ENCODE data around the gene DOCK6. TPM values are rescaled to one million over a fixed set of nuclear protein-coding genes. Genes with fewer than 3 reads are reported as not detected.

DOCK6 gene
- total and polyA plus RNA-seq, 2 of the 13 experiments (the other 11 are each of a cell fraction or from before 2014, with no cell fraction given): 5.4 to 38.1 TPM

DNA sequence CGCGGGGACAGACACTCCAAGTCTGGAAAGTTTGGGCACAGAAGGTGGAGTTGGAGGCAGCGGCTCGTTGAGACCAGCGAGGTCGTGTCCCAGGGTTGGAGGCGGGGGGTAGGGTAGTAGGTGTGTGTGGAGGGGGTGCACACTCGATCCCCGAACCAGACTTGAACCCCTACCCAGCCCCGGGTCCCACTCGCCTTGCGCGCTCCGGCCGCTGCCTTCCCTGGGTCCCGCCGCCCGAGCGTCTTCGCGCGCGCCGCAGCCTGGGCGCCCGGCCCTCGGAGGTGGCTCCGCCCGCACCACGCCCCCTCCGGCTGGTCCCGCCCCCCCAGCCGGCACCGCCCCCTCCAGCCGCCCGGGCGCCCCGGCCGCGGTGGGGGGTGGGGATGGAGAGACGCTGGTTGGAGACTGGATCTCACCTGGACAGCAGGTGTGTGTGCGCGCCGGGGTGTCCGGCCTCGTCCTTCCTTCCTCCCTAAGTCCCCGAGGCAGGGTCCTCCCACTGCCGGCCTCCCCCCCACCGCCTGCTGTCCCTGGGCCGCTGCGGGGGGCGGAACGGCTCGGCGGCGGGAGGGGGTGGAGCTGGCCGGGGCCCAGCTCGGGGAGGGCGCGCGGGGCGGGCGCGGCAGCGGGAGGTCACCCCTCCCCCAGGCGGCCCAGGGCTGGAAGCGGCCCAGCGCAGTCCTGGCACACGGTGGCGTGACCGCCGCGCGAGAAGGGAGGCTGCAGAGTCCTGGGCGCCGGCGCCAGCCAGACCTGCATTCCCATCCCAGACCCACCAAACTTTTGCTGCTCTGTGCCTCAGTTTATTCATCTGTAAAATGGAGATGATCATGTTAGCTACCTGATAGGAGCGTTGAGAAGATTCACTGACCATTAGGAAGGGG lies 64.8 kb downstream of the DOCK6 start, which contains the start of gene KANK2 (continued):
- TF ChIP-seq EP300 (IDR thresholded peaks at IDR 0.05; ENCODE audit: low read depth in 2 of 2, low read length in 2 of 2) (no peak; a peak in 1 of 4 replicates), EP300 (CRISPR knock-in tag; IDR thresholded peaks at IDR 0.05; ENCODE audit: borderline replicate concordance) (no peak), RARG (CRISPR knock-in tag; IDR thresholded peaks at IDR 0.05; ENCODE audit: low read depth) (no peak), ZNF264 (CRISPR knock-in tag; IDR thresholded peaks at IDR 0.05) (no peak), MED13 (CRISPR knock-in tag; IDR thresholded peaks at IDR 0.05) (no peak), ZNF563 (CRISPR knock-in tag; IDR thresholded peaks at IDR 0.05) (no peak), NR2F6 (IDR thresholded peaks at IDR 0.05) (no peak), NR2F6 (CRISPR knock-in tag; IDR thresholded peaks at IDR 0.05) (peak; percentile 73), ZNF234 (CRISPR knock-in tag; conservative IDR thresholded peaks at IDR 0.05) (0 out of 2 replicates have a peak, but pooled peaks have one; percentile 65), ZBTB42 (CRISPR knock-in tag; IDR thresholded peaks at IDR 0.05) (no peak), ZNF660 (CRISPR knock-in tag; IDR thresholded peaks at IDR 0.05; ENCODE audit: borderline replicate concordance, low read depth) (no peak), NONO (IDR thresholded peaks at IDR 0.05) (no peak), NONO (CRISPR knock-in tag; conservative IDR thresholded peaks at IDR 0.05) (peak; percentile 56), HHEX (CRISPR knock-in tag; IDR thresholded peaks at IDR 0.05) (no peak), ARNT (IDR thresholded peaks at IDR 0.05) (no peak), ZFP62 (CRISPR knock-in tag; IDR thresholded peaks at IDR 0.05) (no peak), CEBPG (CRISPR knock-in tag; IDR thresholded peaks at IDR 0.05) (no peak), ZNF496 (CRISPR knock-in tag; IDR thresholded peaks at IDR 0.05; ENCODE audit: insufficient replicate concordance) (no peak), RBFOX2 (IDR thresholded peaks at IDR 0.05; ENCODE audit: low read depth, low read length) (peak; percentile 54; the same call in 1 of the 2 replicates)
- TF ChIP-seq, protein P1, sequence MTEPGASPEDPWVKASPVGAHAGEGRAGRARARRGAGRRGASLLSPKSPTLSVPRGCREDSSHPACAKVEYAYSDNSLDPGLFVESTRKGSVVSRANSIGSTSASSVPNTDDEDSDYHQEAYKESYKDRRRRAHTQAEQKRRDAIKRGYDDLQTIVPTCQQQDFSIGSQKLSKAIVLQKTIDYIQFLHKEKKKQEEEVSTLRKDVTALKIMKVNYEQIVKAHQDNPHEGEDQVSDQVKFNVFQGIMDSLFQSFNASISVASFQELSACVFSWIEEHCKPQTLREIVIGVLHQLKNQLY (CRISPR knock-in tag; IDR thresholded peaks at IDR 0.05): no peak
- TF ChIP-seq, protein P2, sequence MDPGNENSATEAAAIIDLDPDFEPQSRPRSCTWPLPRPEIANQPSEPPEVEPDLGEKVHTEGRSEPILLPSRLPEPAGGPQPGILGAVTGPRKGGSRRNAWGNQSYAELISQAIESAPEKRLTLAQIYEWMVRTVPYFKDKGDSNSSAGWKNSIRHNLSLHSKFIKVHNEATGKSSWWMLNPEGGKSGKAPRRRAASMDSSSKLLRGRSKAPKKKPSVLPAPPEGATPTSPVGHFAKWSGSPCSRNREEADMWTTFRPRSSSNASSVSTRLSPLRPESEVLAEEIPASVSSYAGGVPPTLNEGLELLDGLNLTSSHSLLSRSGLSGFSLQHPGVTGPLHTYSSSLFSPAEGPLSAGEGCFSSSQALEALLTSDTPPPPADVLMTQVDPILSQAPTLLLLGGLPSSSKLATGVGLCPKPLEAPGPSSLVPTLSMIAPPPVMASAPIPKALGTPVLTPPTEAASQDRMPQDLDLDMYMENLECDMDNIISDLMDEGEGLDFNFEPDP (CRISPR knock-in tag; conservative IDR thresholded peaks at IDR 0.05): no peak
- TF ChIP-seq, protein P3, sequence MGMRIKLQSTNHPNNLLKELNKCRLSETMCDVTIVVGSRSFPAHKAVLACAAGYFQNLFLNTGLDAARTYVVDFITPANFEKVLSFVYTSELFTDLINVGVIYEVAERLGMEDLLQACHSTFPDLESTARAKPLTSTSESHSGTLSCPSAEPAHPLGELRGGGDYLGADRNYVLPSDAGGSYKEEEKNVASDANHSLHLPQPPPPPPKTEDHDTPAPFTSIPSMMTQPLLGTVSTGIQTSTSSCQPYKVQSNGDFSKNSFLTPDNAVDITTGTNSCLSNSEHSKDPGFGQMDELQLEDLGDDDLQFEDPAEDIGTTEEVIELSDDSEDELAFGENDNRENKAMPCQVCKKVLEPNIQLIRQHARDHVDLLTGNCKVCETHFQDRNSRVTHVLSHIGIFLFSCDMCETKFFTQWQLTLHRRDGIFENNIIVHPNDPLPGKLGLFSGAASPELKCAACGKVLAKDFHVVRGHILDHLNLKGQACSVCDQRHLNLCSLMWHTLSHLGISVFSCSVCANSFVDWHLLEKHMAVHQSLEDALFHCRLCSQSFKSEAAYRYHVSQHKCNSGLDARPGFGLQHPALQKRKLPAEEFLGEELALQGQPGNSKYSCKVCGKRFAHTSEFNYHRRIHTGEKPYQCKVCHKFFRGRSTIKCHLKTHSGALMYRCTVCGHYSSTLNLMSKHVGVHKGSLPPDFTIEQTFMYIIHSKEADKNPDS (CRISPR knock-in tag; IDR thresholded peaks at IDR 0.05): 0 out of 2 replicates have a peak, but pooled peaks have one; percentile 31
- TF ChIP-seq, protein P4, sequence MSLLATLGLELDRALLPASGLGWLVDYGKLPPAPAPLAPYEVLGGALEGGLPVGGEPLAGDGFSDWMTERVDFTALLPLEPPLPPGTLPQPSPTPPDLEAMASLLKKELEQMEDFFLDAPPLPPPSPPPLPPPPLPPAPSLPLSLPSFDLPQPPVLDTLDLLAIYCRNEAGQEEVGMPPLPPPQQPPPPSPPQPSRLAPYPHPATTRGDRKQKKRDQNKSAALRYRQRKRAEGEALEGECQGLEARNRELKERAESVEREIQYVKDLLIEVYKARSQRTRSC (CRISPR knock-in tag; IDR thresholded peaks at IDR 0.05; ENCODE audit: low read depth): no peak
- TF ChIP-seq, protein P5, sequence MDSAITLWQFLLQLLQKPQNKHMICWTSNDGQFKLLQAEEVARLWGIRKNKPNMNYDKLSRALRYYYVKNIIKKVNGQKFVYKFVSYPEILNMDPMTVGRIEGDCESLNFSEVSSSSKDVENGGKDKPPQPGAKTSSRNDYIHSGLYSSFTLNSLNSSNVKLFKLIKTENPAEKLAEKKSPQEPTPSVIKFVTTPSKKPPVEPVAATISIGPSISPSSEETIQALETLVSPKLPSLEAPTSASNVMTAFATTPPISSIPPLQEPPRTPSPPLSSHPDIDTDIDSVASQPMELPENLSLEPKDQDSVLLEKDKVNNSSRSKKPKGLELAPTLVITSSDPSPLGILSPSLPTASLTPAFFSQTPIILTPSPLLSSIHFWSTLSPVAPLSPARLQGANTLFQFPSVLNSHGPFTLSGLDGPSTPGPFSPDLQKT (CRISPR knock-in tag; IDR thresholded peaks at IDR 0.05; ENCODE audit: borderline replicate concordance): no peak
- TF ChIP-seq, protein P6, sequence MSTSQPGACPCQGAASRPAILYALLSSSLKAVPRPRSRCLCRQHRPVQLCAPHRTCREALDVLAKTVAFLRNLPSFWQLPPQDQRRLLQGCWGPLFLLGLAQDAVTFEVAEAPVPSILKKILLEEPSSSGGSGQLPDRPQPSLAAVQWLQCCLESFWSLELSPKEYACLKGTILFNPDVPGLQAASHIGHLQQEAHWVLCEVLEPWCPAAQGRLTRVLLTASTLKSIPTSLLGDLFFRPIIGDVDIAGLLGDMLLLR (CRISPR knock-in tag; IDR thresholded peaks at IDR 0.05): no peak

Measured in HepG2 (cell line).